ENCODE measurements around the gene DDI2. TPM values are rescaled to one million over a fixed set of nuclear protein-coding genes. Genes with fewer than 3 reads are reported as not detected.

Gene DDI2
- polyA plus RNA-seq, 1 experiment, result 6.4 TPM

- no peak overlapping the region for H3K4me3 ChIP-seq (ENCODE audit: low read depth, low read length)
- TF ChIP-seq CTCF (IDR thresholded peaks at IDR 0.05; ENCODE audit: insufficient read depth, low read depth, low read length), result no peak
- H3K27me3 ChIP-seq (ENCODE audit: control insufficient read depth, insufficient read depth, low read length), result no peaks in the 10 kb centered on the region
- H3K36me3 ChIP-seq (ENCODE audit: control insufficient read depth, insufficient read depth, low read length), result peaks cover 5% of the 10 kb centered on the region
- DNase-seq (ENCODE audit: low read depth), result no peak
- ChIA-PET POLR2A (no interaction called here), CTCF (no interaction called here)
Observed at GRCh38 chr1:15706751-15707150, 89.5 kb downstream of the DDI2 start.

GRCh38 chr1:15707239-15707925 is 90.1 kb downstream of the DDI2 start:
- POLR2A ChIA-PET, result no interaction called here

GRCh38 chr1:15708486-15709137 is 91.4 kb downstream of the DDI2 start:
- DNase-seq (ENCODE audit: low read depth), result no peak
- TF ChIP-seq CTCF (IDR thresholded peaks at IDR 0.05; ENCODE audit: insufficient read depth, low read depth, low read length), result no peak
- POLR2A ChIA-PET, result no interaction called here
- H3K4me3 ChIP-seq (ENCODE audit: low read depth, low read length), result no peak overlapping the region
- peaks cover 4% of the 10 kb centered on the region for H3K36me3 ChIP-seq (ENCODE audit: control insufficient read depth, insufficient read depth, low read length)
- CTCF ChIA-PET, result interaction anchor here (0.5 to 1.4 kb wide), 2 partner anchors 83 to 127 kb away, joined by 4 read pairs; no protein-coding TSS in a partner anchor
- H3K27me3 ChIP-seq (ENCODE audit: control insufficient read depth, insufficient read depth, low read length), result no peaks in the 10 kb centered on the region

More at GRCh38 chr1:15707239-15707925, 90.1 kb downstream of the DDI2 start:
- no peaks in the 10 kb centered on the region for H3K27me3 ChIP-seq (ENCODE audit: control insufficient read depth, insufficient read depth, low read length)
- DNase-seq (ENCODE audit: low read depth), result no peak
- no peak for TF ChIP-seq CTCF (IDR thresholded peaks at IDR 0.05; ENCODE audit: insufficient read depth, low read depth, low read length)
- no peak overlapping the region for H3K4me3 ChIP-seq (ENCODE audit: low read depth, low read length)
- CTCF ChIA-PET, result interaction anchor here (0.6 to 0.8 kb wide), 2 partner anchors 26 to 70 kb away, joined by 3 read pairs; no protein-coding TSS in a partner anchor
- peaks cover 4% of the 10 kb centered on the region for H3K36me3 ChIP-seq (ENCODE audit: control insufficient read depth, insufficient read depth, low read length)

- Histone ChIP-seq H3K36me3 (ENCODE audit: control insufficient read depth, insufficient read depth, low read length) (peaks cover 4% of the 10 kb centered on the region), H3K4me3 (ENCODE audit: low read depth, low read length) (no peak overlapping the region), H3K27me3 (ENCODE audit: control insufficient read depth, insufficient read depth, low read length) (no peaks in the 10 kb centered on the region)
- DNase-seq (ENCODE audit: low read depth), result no peak
- no peak for TF ChIP-seq CTCF (IDR thresholded peaks at IDR 0.05; ENCODE audit: insufficient read depth, low read depth, low read length)
- POLR2A ChIA-PET, result no interaction called here
- CTCF ChIA-PET, result interaction anchor here (0.5 to 1.4 kb wide), 2 partner anchors 83 to 127 kb away, joined by 4 read pairs; no protein-coding TSS in a partner anchor
Observed at GRCh38 chr1:15709226-15709625, 92.0 kb downstream of the DDI2 start.

- ChIA-PET CTCF (interaction anchor here (0.6 kb wide), 1 partner anchor 531 kb away, joined by 3 read pairs; no protein-coding TSS in a partner anchor), POLR2A (interaction anchor here (0.6 kb wide), 1 partner anchor 8 kb away, joined by 5 read pairs; no protein-coding TSS in a partner anchor)
- no peaks in the 10 kb centered on the region for H3K27me3 ChIP-seq (ENCODE audit: control insufficient read depth, insufficient read depth, low read length)
- DNase-seq (ENCODE audit: low read depth), result no peak
- no peak overlapping the region for H3K4me3 ChIP-seq (ENCODE audit: low read depth, low read length)
- peaks cover 9% of the 10 kb centered on the region for H3K36me3 ChIP-seq (ENCODE audit: control insufficient read depth, insufficient read depth, low read length)
- no peak for TF ChIP-seq CTCF (IDR thresholded peaks at IDR 0.05; ENCODE audit: insufficient read depth, low read depth, low read length)
Observed at GRCh38 chr1:15712168-15712567, 94.9 kb downstream of the DDI2 start.

All from BJ (cell line).